ENCODE results near the gene ELP1.

DNA sequence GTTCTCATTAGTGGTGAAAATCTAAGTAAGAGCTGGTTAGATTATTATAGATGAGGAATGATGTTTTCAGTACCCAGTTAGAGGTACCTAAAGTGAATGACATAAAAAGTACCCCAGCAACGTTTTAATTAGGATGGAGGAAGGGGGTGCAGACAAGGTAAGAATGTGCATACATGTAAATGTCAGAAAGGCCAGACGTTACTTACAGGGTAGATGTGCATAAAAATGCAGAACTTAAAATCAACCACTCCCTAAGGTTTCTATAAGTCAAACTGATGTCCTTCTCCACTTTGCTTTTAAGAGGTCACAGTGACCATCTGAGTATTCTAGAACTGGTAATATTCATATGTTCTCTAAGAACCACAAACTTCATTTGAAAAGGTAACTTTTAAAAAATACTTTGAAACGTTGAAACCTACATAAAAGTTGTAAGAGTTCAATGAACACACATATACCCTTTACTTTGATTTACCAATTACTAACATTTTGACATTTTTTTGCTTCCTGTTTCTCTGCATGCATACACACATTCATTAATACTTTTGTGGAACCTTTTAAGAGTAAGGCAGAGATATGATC, 53.1 kb downstream of the ELP1 start:
- no peak for TF ChIP-seq CTCF (conservative IDR thresholded peaks at IDR 0.05; ENCODE audit: low read depth, low read length)
- no peak for TF ChIP-seq RAD21 (IDR thresholded peaks at IDR 0.05; ENCODE audit: low read length)
- no peak for TF ChIP-seq POLR2A (IDR thresholded peaks at IDR 0.05; ENCODE audit: low read depth, low read length)
- TF ChIP-seq CEBPB (IDR thresholded peaks at IDR 0.05; ENCODE audit: low read depth, low read length) = no peak
- TF ChIP-seq MAZ (IDR thresholded peaks at IDR 0.05; ENCODE audit: borderline replicate concordance, low read depth, low read length) = no peak
- TF ChIP-seq SMC3 (IDR thresholded peaks at IDR 0.05; ENCODE audit: low read depth, low read length) = no peak
- TF ChIP-seq MAFK (IDR thresholded peaks at IDR 0.05; ENCODE audit: low read depth, low read length) = no peak
- TF ChIP-seq, protein P1, sequence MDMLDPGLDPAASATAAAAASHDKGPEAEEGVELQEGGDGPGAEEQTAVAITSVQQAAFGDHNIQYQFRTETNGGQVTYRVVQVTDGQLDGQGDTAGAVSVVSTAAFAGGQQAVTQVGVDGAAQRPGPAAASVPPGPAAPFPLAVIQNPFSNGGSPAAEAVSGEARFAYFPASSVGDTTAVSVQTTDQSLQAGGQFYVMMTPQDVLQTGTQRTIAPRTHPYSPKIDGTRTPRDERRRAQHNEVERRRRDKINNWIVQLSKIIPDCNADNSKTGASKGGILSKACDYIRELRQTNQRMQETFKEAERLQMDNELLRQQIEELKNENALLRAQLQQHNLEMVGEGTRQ (IDR thresholded peaks at IDR 0.05; ENCODE audit: low read depth, low read length) = no peak
- TF ChIP-seq MXI1 (IDR thresholded peaks at IDR 0.05; ENCODE audit: borderline replicate concordance, low read depth, low read length) = no peak
- TF ChIP-seq NFE2L2 (IDR thresholded peaks at IDR 0.05; ENCODE audit: low read depth, low read length) = no peak
